HepG2 (cell line): Measurements from ENCODE around the gene SNRNP48. TPM values are rescaled to one million over a fixed set of nuclear protein-coding genes. Genes with fewer than 3 reads are reported as not detected.

Source experiments
- ATAC-seq: fragments of 200-7000 bp; cut with Tn5 transposase; 3 replicates; pipeline ENCODE4 v1.9.1; 2020; ENCODE audit warnings: mild to moderate bottlenecking, moderate library complexity
- BruUV-seq: library from RNA; stranded (reverse); fragments of 400-500 nt; replicated peaks from 2 replicates; lab custom pipeline; 2021; lab: Mats Ljungman, UMichigan
- CTCF ChIA-PET: fragments of 300-600 bp; formaldehyde crosslinking; extraction: SDS; loops from one replicate; lab custom pipeline; 2021; ENCODE audit warnings: low total read pairs, inconsistent platforms, low intra/inter-chr PET ratio; lab: Yijun Ruan, JAX
- POLR2A ChIA-PET: fragments of 350-600 bp; sonication (Branson Sonifier 250); formaldehyde crosslinking; loops from one replicate; lab custom pipeline; 2020; ENCODE audit warnings: antibody characterized with exemption, inconsistent platforms; lab: Yijun Ruan, JAX
- DNase-seq: peaks from one replicate; pipeline ENCODE4 v3.0.0-alpha.2; 2015; ENCODE audit warnings: low spot score
- FAIRE-seq: peaks from 3 replicates; lab custom pipeline; 2011; peaks lifted over from hg19 to GRCh38; lab: Jason Lieb, UNC
- H2AFZ ChIP-seq: one replicate; pipeline ENCODE4 v1.6.1; 2011; ENCODE audit warnings: low read length, inconsistent platforms
- H3K27ac ChIP-seq: fragments of 300-600 bp; 3 replicates; pipeline ENCODE4 v1.8.0; 2011; ENCODE audit warnings: mixed run types, mild to moderate bottlenecking, mixed read lengths, low read length, inconsistent platforms; ENCODE audit not compliant: insufficient read depth; ENCODE audit errors: extremely low read length
- H3K27me3 ChIP-seq, 2 experiments: fragments of 200-600 bp in 1 of 2; 2 replicates in 1 of 2; 3 replicates in 1 of 2; pipeline versions ENCODE4 v1.6.0 to v1.8.0; 2011; ENCODE audit warnings: low read length in 2 of 2, mild to moderate bottlenecking in 2 of 2, moderate library complexity in 2 of 2, inconsistent platforms in 1 of 2; ENCODE audit not compliant: insufficient read depth in 2 of 2, control insufficient read depth in 1 of 2
- H3K36me3 ChIP-seq, 2 experiments: fragments of 200-600 bp in 1 of 2; replicated peaks in 1 of 2; 2 replicates in 1 of 2; 3 replicates in 1 of 2; pipeline versions ENCODE4 v1.5.1 to v1.8.0; 2011; ENCODE audit warnings: low read length in 2 of 2, inconsistent platforms in 1 of 2; ENCODE audit not compliant: insufficient read depth in 2 of 2, control insufficient read depth in 1 of 2
- H3K4me1 ChIP-seq: 2 replicates; pipeline ENCODE4 v1.5.1; 2012; ENCODE audit warnings: low read length, inconsistent platforms; ENCODE audit not compliant: insufficient read depth
- H3K4me2 ChIP-seq: 2 replicates; pipeline ENCODE4 v1.6.0; 2011; ENCODE audit warnings: low read depth, low read length, inconsistent platforms
- H3K4me3 ChIP-seq, 3 experiments: fragments of 200-600 bp in 1 of 3; sonication (generic), shearing (Covaris generic) in 1 of 3; replicated peaks in 1 of 3; 2 replicates each; pipeline ENCODE4 v1.5.1; 2011 to 2016; ENCODE audit warnings: low read length in 3 of 3, inconsistent platforms in 2 of 3, low read depth in 2 of 3, mild to moderate bottlenecking in 2 of 3, control low read depth in 1 of 3, mixed read lengths in 1 of 3; ENCODE audit not compliant: insufficient read depth in 1 of 3
- H3K79me2 ChIP-seq: one replicate; pipeline ENCODE4 v1.6.1; 2011; ENCODE audit warnings: low read length, inconsistent platforms; ENCODE audit not compliant: insufficient read depth
- H3K9ac ChIP-seq: 2 replicates; pipeline ENCODE4 v1.6.0; 2011; ENCODE audit warnings: mild to moderate bottlenecking, low read depth, low read length, inconsistent platforms; ENCODE audit not compliant: insufficient read depth
- H3K9me3 ChIP-seq: 2 replicates; pipeline ENCODE4 v1.5.1; 2012; ENCODE audit warnings: mild to moderate bottlenecking, low read length
- H4K20me1 ChIP-seq: 2 replicates; pipeline ENCODE4 v1.6.0; 2011; ENCODE audit warnings: inconsistent platforms, mild to moderate bottlenecking, low read length, moderate library complexity; ENCODE audit not compliant: insufficient read depth
- DZIP1 ChIP-seq: sonication (generic); formaldehyde crosslinking; IDR thresholded peaks from 2 replicates; pipeline ENCODE4 v1.5.0; 2020; ENCODE audit warnings: mild to moderate bottlenecking, missing genetic modification reagents
- JDP2 ChIP-seq: sonication (generic); formaldehyde crosslinking; IDR thresholded peaks from 2 replicates; pipeline ENCODE4 v1.8.1; 2022; ENCODE audit warnings: missing genetic modification reagents, borderline replicate concordance
- KLF6 ChIP-seq: IDR thresholded peaks from 2 replicates; pipeline ENCODE4 v1.8.0; 2016; ENCODE audit warnings: missing biosample characterization, missing genetic modification reagents
- NR0B2 ChIP-seq: sonication (generic); formaldehyde crosslinking; IDR thresholded peaks from 2 replicates; pipeline ENCODE4 v1.4.0; 2020; ENCODE audit warnings: mild to moderate bottlenecking, missing genetic modification reagents
- PCBP1 ChIP-seq: fragments of 200-400 bp; formaldehyde crosslinking; IDR thresholded peaks from 2 replicates; pipeline ENCODE4 v1.6.1; 2017; ENCODE audit warnings: mild to moderate bottlenecking, low read depth, low read length, borderline replicate concordance
- REL ChIP-seq: sonication (generic); formaldehyde crosslinking; conservative IDR thresholded peaks from 2 replicates; pipeline ENCODE4 v1.8.0; 2022; ENCODE audit warnings: mild to moderate bottlenecking, missing genetic modification reagents, moderate library complexity
- SMYD3 ChIP-seq: sonication (generic); formaldehyde crosslinking; IDR thresholded peaks from 2 replicates; pipeline ENCODE4 v1.8.1; 2023; ENCODE audit warnings: mild to moderate bottlenecking, missing genetic modification reagents
- SP140L ChIP-seq: sonication (generic); formaldehyde crosslinking; IDR thresholded peaks from 2 replicates; pipeline ENCODE4 v1.4.0; 2020; ENCODE audit warnings: missing genetic modification reagents, borderline replicate concordance
- THYN1 ChIP-seq: sonication (generic); formaldehyde crosslinking; IDR thresholded peaks from 2 replicates; pipeline ENCODE4 v1.8.1; 2023; ENCODE audit warnings: low read depth, mild to moderate bottlenecking, moderate library complexity, missing genetic modification reagents, borderline replicate concordance
- ZNF605 ChIP-seq: sonication (generic); formaldehyde crosslinking; IDR thresholded peaks from 2 replicates; pipeline ENCODE4 v1.8.0; 2022; ENCODE audit warnings: mild to moderate bottlenecking, missing genetic modification reagents
- WGBS: methylation state at CpG from one replicate; pipeline ENCODE4 v1.1.6; 2017; ENCODE audit warnings: low lambda C conversion rate; 5-methylcytosine and 5-hydroxymethylcytosine counted together
- in situ Hi-C: cut with HindIII; loops from 2 replicates; pipeline ENCODE4 v1.10.0; 2017; ENCODE audit warnings: low pct_unique_long_range_greater_than_20kb; ENCODE audit not compliant: extremely low pct_ligation_motif_present
- intact Hi-C: fragments of 100-400 bp; cut with micrococcal nuclease; formaldehyde crosslinking; loops from one replicate; pipeline ENCODE4 v1.10.0; 2022; ENCODE audit not compliant: unreplicated experiment
- polyA plus RNA-seq, 8 experiments: library from polyadenylated mRNA; depleted of rRNA in 3 of 8; stranded (reverse) in 7 of 8; unstranded in 1 of 8; fragments of >200 nt; fragmentation: Illumina TruSeq in 4 of 8; extraction: Trizol in 4 of 8; gene quantifications; 2 replicates each; pipeline versions ENCODE4 v1.2.1 to v1.2.3, GENCODE V29; 2011 to 2016; ENCODE audit warnings: low read depth in 4 of 8, missing spikeins in 1 of 8, mixed read lengths in 1 of 8; ENCODE audit not compliant: insufficient read depth in 1 of 8
- total RNA-seq, 5 experiments: library from RNA; depleted of rRNA; stranded (reverse); fragments of >200 nt; fragmentation: Illumina TruSeq; extraction: Trizol; gene quantifications; 2 replicates each; pipeline ENCODE4 v1.2.3, GENCODE V29; 2016; ENCODE audit warnings: low read depth in 1 of 5
- TF ChIP-seq, protein P1 (sequence below): sonication (generic); formaldehyde crosslinking; IDR thresholded peaks from 2 replicates; pipeline ENCODE4 v1.8.1; 2022; ENCODE audit warnings: low read depth, mild to moderate bottlenecking, missing genetic modification reagents

Gene SNRNP48
- total and polyA plus RNA-seq, 2 of the 13 experiments (the other 11 are each of a cell fraction or from before 2014, with no cell fraction given): 17.5 to 47.5 TPM

DNA sequence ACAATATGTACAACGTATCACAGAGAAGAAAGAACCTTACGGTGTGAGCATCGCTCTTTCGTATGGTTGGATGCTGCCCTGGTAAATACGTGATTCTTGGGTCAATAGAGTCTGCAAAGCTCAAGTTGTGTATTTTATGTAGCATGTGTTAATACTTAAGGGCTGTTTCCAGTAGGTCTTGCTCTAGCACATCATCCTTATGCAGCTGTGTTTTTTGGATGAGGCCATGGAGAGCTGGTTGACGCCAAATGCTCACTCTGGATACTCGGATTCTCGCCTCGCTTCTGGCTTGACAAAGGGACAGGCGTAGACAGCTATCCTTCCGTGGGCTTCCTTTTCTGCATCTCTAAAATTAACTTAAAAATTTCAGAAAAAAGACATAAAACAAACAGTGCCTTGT lies 38.9 kb downstream of the SNRNP48 start:
- Histone ChIP-seq H4K20me1 (no peaks in the 10 kb centered on the region), H3K9ac (no peak overlapping the region), H3K27me3 (peaks cover 0 to 3% of the 10 kb centered on the region in 2 experiments; a peak in 1 of 5 replicates)
- in situ Hi-C loops: no loop called here
- ATAC-seq (no peak), FAIRE-seq (no peak), DNase-seq (no peak)
- TF ChIP-seq SMYD3: no peak
- no peak for TF ChIP-seq NR0B2 (CRISPR knock-in tag)
- no peak for TF ChIP-seq PCBP1
- TF ChIP-seq ZNF605 (CRISPR knock-in tag): no peak
- TF ChIP-seq REL: no peak
- TF ChIP-seq, protein P1, sequence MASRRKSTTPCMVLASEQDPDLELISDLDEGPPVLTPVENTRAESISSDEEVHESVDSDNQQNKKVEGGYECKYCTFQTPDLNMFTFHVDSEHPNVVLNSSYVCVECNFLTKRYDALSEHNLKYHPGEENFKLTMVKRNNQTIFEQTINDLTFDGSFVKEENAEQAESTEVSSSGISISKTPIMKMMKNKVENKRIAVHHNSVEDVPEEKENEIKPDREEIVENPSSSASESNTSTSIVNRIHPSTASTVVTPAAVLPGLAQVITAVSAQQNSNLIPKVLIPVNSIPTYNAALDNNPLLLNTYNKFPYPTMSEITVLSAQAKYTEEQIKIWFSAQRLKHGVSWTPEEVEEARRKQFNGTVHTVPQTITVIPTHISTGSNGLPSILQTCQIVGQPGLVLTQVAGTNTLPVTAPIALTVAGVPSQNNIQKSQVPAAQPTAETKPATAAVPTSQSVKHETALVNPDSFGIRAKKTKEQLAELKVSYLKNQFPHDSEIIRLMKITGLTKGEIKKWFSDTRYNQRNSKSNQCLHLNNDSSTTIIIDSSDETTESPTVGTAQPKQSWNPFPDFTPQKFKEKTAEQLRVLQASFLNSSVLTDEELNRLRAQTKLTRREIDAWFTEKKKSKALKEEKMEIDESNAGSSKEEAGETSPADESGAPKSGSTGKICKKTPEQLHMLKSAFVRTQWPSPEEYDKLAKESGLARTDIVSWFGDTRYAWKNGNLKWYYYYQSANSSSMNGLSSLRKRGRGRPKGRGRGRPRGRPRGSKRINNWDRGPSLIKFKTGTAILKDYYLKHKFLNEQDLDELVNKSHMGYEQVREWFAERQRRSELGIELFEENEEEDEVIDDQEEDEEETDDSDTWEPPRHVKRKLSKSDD: no peak
- no peak for TF ChIP-seq JDP2 (CRISPR knock-in tag)
- no peak for TF ChIP-seq KLF6
- TF ChIP-seq THYN1 (CRISPR knock-in tag): no peak
- no peak for TF ChIP-seq SP140L (CRISPR knock-in tag)
- TF ChIP-seq DZIP1: no peak
- TF ChIP-seq, all 625 proteins: peak for 0
- no TSS peak for BruUV-seq
- CTCF ChIA-PET: no interaction called here
- intact Hi-C loops: no loop called here
- H3K36me3 ChIP-seq: no peaks in the 10 kb centered on the region
- no peaks in the 10 kb centered on the region for H3K9me3 ChIP-seq
- 67% methylated on average over 11 of the region's 11 CpGs for WGBS
- no peaks in the 10 kb centered on the region for H3K4me1 ChIP-seq
- H3K4me2 ChIP-seq: no peak overlapping the region
- H2AFZ ChIP-seq: no peak overlapping the region
- POLR2A ChIA-PET: no interaction called here
- H3K27ac ChIP-seq: no peak overlapping the region
- no peak overlapping the region for H3K4me3 ChIP-seq
- no peaks in the 10 kb centered on the region for H3K79me2 ChIP-seq
